HG02870 (cell line): ENCODE data around the gene LPGAT1.
"Not testable (repeated sequence)": the region's sequence is repeated elsewhere in the genome, so short reads cannot be mapped to it uniquely, and the experiment has no call there.

Experiments
- ATAC-seq: cut with Tn5 transposase; IDR thresholded peaks from one replicate; pipeline ENCODE4 v1.9.1; 2021; ENCODE audit warnings: mild to moderate bottlenecking, moderate library complexity; ENCODE audit not compliant: unreplicated experiment

LPGAT1 gene

GRCh38 chr1:211735208-211736170, 95.1 kb downstream of the LPGAT1 start:
- no peak for ATAC-seq

GRCh38 chr1:211734791-211735190, 95.8 kb downstream of the LPGAT1 start:
- ATAC-seq, result no peak

GRCh38 chr1:211734359-211734758, 96.2 kb downstream of the LPGAT1 start:
- no peak for ATAC-seq

- ATAC-seq, result peak; percentile 67
Observed at GRCh38 chr1:211732293-211732980, 98.1 kb downstream of the LPGAT1 start.

- ATAC-seq, result no peak
Observed at GRCh38 chr1:211731456-211732292, 98.9 kb downstream of the LPGAT1 start.

- no peak for ATAC-seq
Observed at GRCh38 chr1:211730347-211730746, 100.2 kb downstream of the LPGAT1 start.

- no peak for ATAC-seq
Observed at GRCh38 chr1:211729238-211729637, 101.3 kb downstream of the LPGAT1 start.

GRCh38 chr1:211726467-211726995, 104.0 kb downstream of the LPGAT1 start:
- ATAC-seq, result no peak

GRCh38 chr1:211724687-211725196, 105.8 kb downstream of the LPGAT1 start:
- no peak for ATAC-seq

GRCh38 chr1:211723273-211723672, 107.3 kb downstream of the LPGAT1 start:
- ATAC-seq, result no peak

GRCh38 chr1:211722277-211723175, 108.0 kb downstream of the LPGAT1 start:
- ATAC-seq, result no peak

- not testable (repeated sequence) for ATAC-seq
Observed at GRCh38 chr1:211716555-211716954, 114.0 kb downstream of the LPGAT1 start.

GRCh38 chr1:211715971-211716370, 114.6 kb downstream of the LPGAT1 start:
- ATAC-seq, result no peak

GRCh38 chr1:211714154-211714553, 116.4 kb downstream of the LPGAT1 start:
- ATAC-seq, result no peak

GRCh38 chr1:211713231-211713630, 117.3 kb downstream of the LPGAT1 start:
- no peak for ATAC-seq

- ATAC-seq, result no peak
Observed at GRCh38 chr1:211711315-211711705, 119.3 kb downstream of the LPGAT1 start.

- ATAC-seq, result no peak
Observed at GRCh38 chr1:211710566-211711314, 119.8 kb downstream of the LPGAT1 start.

- no peak for ATAC-seq
Observed at GRCh38 chr1:211708926-211709325, 121.6 kb downstream of the LPGAT1 start.

GRCh38 chr1:211708006-211708405, 122.6 kb downstream of the LPGAT1 start:
- ATAC-seq, result no peak
